Liver (tissue), 9 donors: ENCODE measurements around the gene FRMD4B. TPM values are rescaled to one million over a fixed set of nuclear protein-coding genes. Genes with fewer than 3 reads are reported as not detected.

Experiments used
- DNase-seq: peaks from one replicate; pipeline ENCODE4 v3.0.0-alpha.2; 2017; ENCODE audit warnings: low spot score
- H3K27ac ChIP-seq, 2 donors: one replicate each; pipeline ENCODE4 v1.7.0; 2013; ENCODE audit warnings: inconsistent platforms in 2 of 2, low read length in 2 of 2, control low read depth in 1 of 2, low read depth in 1 of 2, mild to moderate bottlenecking in 1 of 2
- H3K27me3 ChIP-seq, 4 donors: one replicate each; pipeline versions ENCODE4 v1.6.1 to v1.7.0; 2013; ENCODE audit warnings: low read length in 3 of 4, inconsistent platforms in 1 of 4, mild to moderate bottlenecking in 1 of 4, moderate library complexity in 1 of 4; ENCODE audit not compliant: control insufficient read depth in 4 of 4, insufficient read depth in 4 of 4
- H3K36me3 ChIP-seq, 4 donors: one replicate each; pipeline versions ENCODE4 v1.6.1 to v1.7.0; 2013; ENCODE audit warnings: low read length in 3 of 4, mild to moderate bottlenecking in 3 of 4, low read depth in 1 of 4, moderate library complexity in 1 of 4; ENCODE audit not compliant: control insufficient read depth in 4 of 4, insufficient read depth in 3 of 4
- H3K4me1 ChIP-seq, 4 donors: one replicate each; pipeline versions ENCODE4 v1.6.1 to v1.7.0; 2013; ENCODE audit warnings: low read length in 3 of 4, mild to moderate bottlenecking in 3 of 4, moderate library complexity in 1 of 4; ENCODE audit not compliant: control insufficient read depth in 4 of 4, insufficient read depth in 4 of 4
- H3K4me3 ChIP-seq, 3 donors: one replicate each; pipeline versions ENCODE4 v1.6.1 to v1.7.0; 2013; ENCODE audit warnings: low read length in 3 of 3, control low read depth in 1 of 3, low read depth in 1 of 3, mild to moderate bottlenecking in 1 of 3
- H3K9ac ChIP-seq, 2 donors: one replicate each; pipeline ENCODE4 v1.7.0; 2013; ENCODE audit warnings: low read length in 2 of 2, mild to moderate bottlenecking in 2 of 2, moderate library complexity in 2 of 2, control low read depth in 1 of 2, low read depth in 1 of 2
- H3K9me3 ChIP-seq, 4 donors: one replicate each; pipeline versions ENCODE4 v1.6.1 to v1.7.0; 2013; ENCODE audit warnings: low read length in 3 of 4; ENCODE audit not compliant: control insufficient read depth in 4 of 4
- ATF3 ChIP-seq: IDR thresholded peaks from 2 replicates; pipeline ENCODE4 v1.6.1; 2016; ENCODE audit warnings: antibody characterized with exemption
- FOXA1 ChIP-seq: IDR thresholded peaks from 2 replicates; pipeline ENCODE4 v1.6.1; 2016; ENCODE audit warnings: antibody characterized with exemption
- FOXA2 ChIP-seq: IDR thresholded peaks from 2 replicates; pipeline ENCODE4 v1.6.1; 2016; ENCODE audit warnings: antibody characterized with exemption
- GABPA ChIP-seq, 2 donors: IDR thresholded peaks in 1 of 2; conservative IDR thresholded peaks in 1 of 2; 2 replicates each; pipeline ENCODE4 v1.6.1; 2016; ENCODE audit warnings: antibody characterized with exemption in 2 of 2, mild to moderate bottlenecking in 1 of 2, moderate library complexity in 1 of 2
- HNF4A ChIP-seq, 2 donors: conservative IDR thresholded peaks; 2 replicates each; pipeline ENCODE4 v1.6.1; 2016; ENCODE audit warnings: antibody characterized with exemption in 2 of 2, mild to moderate bottlenecking in 2 of 2
- HNF4G ChIP-seq: IDR thresholded peaks from 2 replicates; pipeline ENCODE4 v1.6.1; 2016; ENCODE audit warnings: antibody characterized with exemption
- JUND ChIP-seq, 2 donors: IDR thresholded peaks; 2 replicates each; pipeline ENCODE4 v1.6.1; 2016; ENCODE audit warnings: antibody characterized with exemption in 2 of 2
- MAX ChIP-seq: IDR thresholded peaks from 2 replicates; pipeline ENCODE4 v1.6.1; 2016; ENCODE audit warnings: antibody characterized with exemption
- NR2F2 ChIP-seq: IDR thresholded peaks from 2 replicates; pipeline ENCODE4 v1.6.1; 2016; ENCODE audit warnings: antibody characterized with exemption
- RAD21 ChIP-seq, 2 donors: IDR thresholded peaks; 2 replicates each; pipeline ENCODE4 v1.6.1; 2016; ENCODE audit warnings: antibody characterized with exemption in 2 of 2, mild to moderate bottlenecking in 2 of 2
- REST ChIP-seq: IDR thresholded peaks from 2 replicates; pipeline ENCODE4 v1.6.1; 2016; ENCODE audit warnings: antibody characterized with exemption, mild to moderate bottlenecking
- RXRA ChIP-seq, 2 donors: IDR thresholded peaks; 2 replicates each; pipeline ENCODE4 v1.6.1; 2017 to 2018; ENCODE audit warnings: antibody characterized with exemption in 2 of 2, mild to moderate bottlenecking in 1 of 2
- SP1 ChIP-seq: IDR thresholded peaks from 2 replicates; pipeline ENCODE4 v1.6.1; 2018; ENCODE audit warnings: antibody characterized with exemption, mild to moderate bottlenecking
- YY1 ChIP-seq: IDR thresholded peaks from 2 replicates; pipeline ENCODE4 v1.6.1; 2016; ENCODE audit warnings: antibody characterized with exemption, mild to moderate bottlenecking
- ZBTB33 ChIP-seq: IDR thresholded peaks from 2 replicates; pipeline ENCODE4 v1.6.1; 2016; ENCODE audit warnings: antibody characterized with exemption
- WGBS: extraction: QIAGEN DNeasy Blood & Tissue Kit; methylation state at CpG from one replicate; pipeline ENCODE4 v1.1.7; 2013; 5-methylcytosine and 5-hydroxymethylcytosine counted together
- polyA plus RNA-seq, 2 donors: library from polyadenylated mRNA; stranded (reverse) in 1 of 2; unstranded in 1 of 2; fragments of 200-250 nt in 1 of 2; fragments of >200 nt in 1 of 2; fragmentation: Nextera tagmentation in 1 of 2; extraction: Ambion mirVana in 1 of 2; gene quantifications; one replicate each; pipeline versions ENCODE4 v1.2.1 to v1.2.3, GENCODE V29; 2013 to 2015
- total RNA-seq, 2 donors: library from RNA; depleted of rRNA; stranded (reverse); fragments of >200 nt; gene quantifications; one replicate each; pipeline ENCODE4 v1.2.3, GENCODE V29; 2014
- TF ChIP-seq, protein P1 (sequence below): fragments of 150-350 bp; IDR thresholded peaks from 2 replicates; pipeline ENCODE4 v1.5.1; 2017; ENCODE audit warnings: improper control_type of control experiment, low read depth, low read length; ENCODE audit not compliant: missing input control
- donor health status: healthy.
- donor health status: healthy.
- donor health status: healthy.
- donor health status: healthy.
- donor health status: healthy.

The FRMD4B gene
- total and polyA plus RNA-seq, 4 donors, result 7.3 to 22.6 (median 15.0) TPM

GRCh38 chr3:69400683-69401082, 14.8 kb upstream of the FRMD4B start (continued):
- no peak for TF ChIP-seq REST
- no peak for TF ChIP-seq MAX

- TF ChIP-seq ZBTB33, result no peak
- no peak for TF ChIP-seq HNF4G
- no peak for TF ChIP-seq YY1
- no peak for TF ChIP-seq SP1
- TF ChIP-seq HNF4A (conservative IDR thresholded peaks at IDR 0.05), result no peak
- no peak for TF ChIP-seq GABPA (IDR thresholded peaks at IDR 0.05 in 1 of 2, conservative IDR thresholded peaks at IDR 0.05 in 1 of 2)
- TF ChIP-seq NR2F2, result no peak
- Histone ChIP-seq H3K27me3 (no peaks in the 10 kb centered on the region), H3K36me3 (no peaks in the 10 kb centered on the region), H3K4me3 (no peak overlapping the region), H3K4me1 (peaks cover 0 to 3% (median 0%) of the 10 kb centered on the region in 4 donors), H3K9ac (no peak overlapping the region), H3K9me3 (peaks cover 0 to 3% (median 0%) of the 10 kb centered on the region in 4 donors), H3K27ac (no peak overlapping the region)
- DNase-seq, result no peak
- 60% methylated on average over 3 of the region's 3 CpGs for WGBS
These were observed 7.0 kb upstream of the FRMD4B start for GRCh38 chr3:69392850-69393249.

DNA sequence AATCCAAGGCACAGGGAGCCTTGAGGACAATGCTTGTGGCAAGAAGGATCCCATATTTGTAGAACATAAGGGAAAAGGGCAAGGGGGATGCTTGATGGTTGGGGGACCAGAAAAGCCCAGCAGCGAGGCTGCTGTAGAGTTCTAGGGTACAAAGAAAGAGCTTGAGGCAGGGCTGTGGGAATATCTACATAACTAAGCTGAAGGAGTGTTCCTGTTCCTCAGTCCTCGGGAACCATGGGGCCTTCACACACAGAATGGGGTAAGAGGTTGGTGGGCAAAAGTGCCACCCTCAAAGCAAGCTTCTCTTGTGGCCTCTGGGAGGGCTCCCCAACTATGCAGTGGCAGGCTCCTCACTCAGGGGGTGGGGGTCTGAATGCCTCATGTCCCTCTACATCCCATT, 6.5 kb upstream of the FRMD4B start:
- Histone ChIP-seq H3K36me3 (no peaks in the 10 kb centered on the region), H3K9me3 (peaks cover 0 to 3% (median 0%) of the 10 kb centered on the region in 4 donors), H3K27ac (no peak overlapping the region), H3K4me3 (no peak overlapping the region), H3K9ac (no peak overlapping the region), H3K27me3 (no peaks in the 10 kb centered on the region), H3K4me1 (peaks cover 0 to 3% (median 0%) of the 10 kb centered on the region in 4 donors)
- WGBS, result 90% methylated on average over 2 of the region's 2 CpGs
- TF ChIP-seq HNF4A (conservative IDR thresholded peaks at IDR 0.05) (no peak), SP1 (no peak), RXRA (IDR thresholded peaks at IDR 0.05) (no peak), RAD21 (IDR thresholded peaks at IDR 0.05) (no peak), REST (no peak), YY1 (no peak), FOXA1 (no peak), HNF4G (no peak), ZBTB33 (no peak), FOXA2 (no peak), ATF3 (no peak), NR2F2 (no peak), JUND (IDR thresholded peaks at IDR 0.05) (no peak)
- TF ChIP-seq, protein P1, sequence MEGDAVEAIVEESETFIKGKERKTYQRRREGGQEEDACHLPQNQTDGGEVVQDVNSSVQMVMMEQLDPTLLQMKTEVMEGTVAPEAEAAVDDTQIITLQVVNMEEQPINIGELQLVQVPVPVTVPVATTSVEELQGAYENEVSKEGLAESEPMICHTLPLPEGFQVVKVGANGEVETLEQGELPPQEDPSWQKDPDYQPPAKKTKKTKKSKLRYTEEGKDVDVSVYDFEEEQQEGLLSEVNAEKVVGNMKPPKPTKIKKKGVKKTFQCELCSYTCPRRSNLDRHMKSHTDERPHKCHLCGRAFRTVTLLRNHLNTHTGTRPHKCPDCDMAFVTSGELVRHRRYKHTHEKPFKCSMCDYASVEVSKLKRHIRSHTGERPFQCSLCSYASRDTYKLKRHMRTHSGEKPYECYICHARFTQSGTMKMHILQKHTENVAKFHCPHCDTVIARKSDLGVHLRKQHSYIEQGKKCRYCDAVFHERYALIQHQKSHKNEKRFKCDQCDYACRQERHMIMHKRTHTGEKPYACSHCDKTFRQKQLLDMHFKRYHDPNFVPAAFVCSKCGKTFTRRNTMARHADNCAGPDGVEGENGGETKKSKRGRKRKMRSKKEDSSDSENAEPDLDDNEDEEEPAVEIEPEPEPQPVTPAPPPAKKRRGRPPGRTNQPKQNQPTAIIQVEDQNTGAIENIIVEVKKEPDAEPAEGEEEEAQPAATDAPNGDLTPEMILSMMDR, result no peak
- DNase-seq, result no peak
